Stomach (tissue), 4 donors: ENCODE measurements around the gene GRK4.

ENCODE experiments used
- CTCF ChIP-seq, 7 experiments: fragments of 450-650 bp in 4 of 7; fragments of 200-600 bp in 3 of 7; sonication (generic) in 3 of 7; IDR thresholded peaks; one replicate each; pipeline ENCODE4 v1.5.1; 2016 to 2019; ENCODE audit warnings: antibody characterized with exemption in 7 of 7, control low read depth in 2 of 7, mild to moderate bottlenecking in 1 of 7
- EP300 ChIP-seq: sonication (generic); formaldehyde crosslinking; IDR thresholded peaks from one replicate; pipeline ENCODE4 v1.6.1; 2017; ENCODE audit warnings: antibody characterized with exemption
- POLR2A ChIP-seq, 4 donors: fragments of 450-650 bp; IDR thresholded peaks; one replicate each; pipeline ENCODE4 v1.6.1; 2016; ENCODE audit warnings: antibody characterized with exemption in 4 of 4, control low read depth in 2 of 4, mild to moderate bottlenecking in 1 of 4, moderate library complexity in 1 of 4
- POLR2AphosphoS5 ChIP-seq, 3 donors: sonication (generic); formaldehyde crosslinking; IDR thresholded peaks; one replicate each; pipeline ENCODE4 v1.6.1; 2016; ENCODE audit warnings: antibody characterized with exemption in 3 of 3

GRCh38 chr4:2961811-2962441, 1.4 kb upstream of the GRK4 start:
- TF ChIP-seq CTCF (IDR thresholded peaks at IDR 0.05): no peak
- TF ChIP-seq POLR2A (IDR thresholded peaks at IDR 0.05): no peak
- no peak for TF ChIP-seq EP300
- no peak for TF ChIP-seq POLR2AphosphoS5 (IDR thresholded peaks at IDR 0.05)
